CD14-positive monocyte (primary cell): Measurements from ENCODE around the gene GUCY2F. TPM values are rescaled to one million over a fixed set of nuclear protein-coding genes. Genes with fewer than 3 reads are reported as not detected.

Experiments
- DNase-seq, 3 donors: peaks; one replicate each; pipeline ENCODE4 v3.0.0-alpha.2; 2011 to 2022
- H2AFZ ChIP-seq: 2 replicates; pipeline ENCODE4 v1.6.0; 2012; ENCODE audit warnings: mild to moderate bottlenecking, low read depth, low read length, inconsistent platforms; ENCODE audit not compliant: insufficient read depth, poor library complexity, severe bottlenecking
- H3K27ac ChIP-seq, 2 donors: 1 replicate in 1 of 2; 2 replicates in 1 of 2; pipeline ENCODE4 v1.5.1; 2012 to 2013; ENCODE audit warnings: low read length in 2 of 2, control low read depth in 1 of 2, inconsistent platforms in 1 of 2, low read depth in 1 of 2, mild to moderate bottlenecking in 1 of 2
- H3K27me3 ChIP-seq, 2 donors: one replicate each; pipeline versions ENCODE4 v1.6.0 to v1.6.1; 2011 to 2013; ENCODE audit warnings: low read length in 2 of 2; ENCODE audit not compliant: control insufficient read depth in 2 of 2, insufficient read depth in 2 of 2
- H3K36me3 ChIP-seq, 2 donors: replicated peaks in 1 of 2; 1 replicate in 1 of 2; 2 replicates in 1 of 2; pipeline versions ENCODE4 v1.5.1 to v1.6.1; 2012 to 2013; ENCODE audit warnings: low read length in 2 of 2, control low read depth in 1 of 2, inconsistent platforms in 1 of 2, mild to moderate bottlenecking in 1 of 2; ENCODE audit not compliant: insufficient read depth in 2 of 2, control insufficient read depth in 1 of 2
- H3K4me1 ChIP-seq, 2 donors: 1 replicate in 1 of 2; 2 replicates in 1 of 2; pipeline versions ENCODE4 v1.5.1 to v1.6.1; 2012 to 2013; ENCODE audit warnings: low read length in 2 of 2, control low read depth in 1 of 2, inconsistent platforms in 1 of 2, mild to moderate bottlenecking in 1 of 2, moderate library complexity in 1 of 2; ENCODE audit not compliant: insufficient read depth in 2 of 2, control insufficient read depth in 1 of 2
- H3K4me2 ChIP-seq: replicated peaks from 2 replicates; pipeline ENCODE3; 2012; ENCODE audit warnings: low read length, moderate library complexity, mild to moderate bottlenecking; ENCODE audit not compliant: poor library complexity, severe bottlenecking; ENCODE audit errors: extremely low read depth
- H3K4me3 ChIP-seq, 3 experiments: fragments of 200-600 bp in 1 of 3; sonication (generic) in 1 of 3; replicated peaks in 1 of 3; 1 replicate in 2 of 3; 2 replicates in 1 of 3; pipeline ENCODE4 v1.5.1; 2011 to 2013; ENCODE audit warnings: low read length in 3 of 3, mild to moderate bottlenecking in 3 of 3, control low read depth in 2 of 3, low read depth in 2 of 3, inconsistent platforms in 1 of 3, moderate library complexity in 1 of 3
- H3K79me2 ChIP-seq: 2 replicates; pipeline ENCODE4 v1.6.0; 2012; ENCODE audit warnings: mild to moderate bottlenecking, control low read depth, inconsistent platforms, low read length, moderate library complexity; ENCODE audit not compliant: insufficient read depth
- H3K9ac ChIP-seq: 2 replicates; pipeline ENCODE4 v1.6.0; 2017; ENCODE audit warnings: low read length, mild to moderate bottlenecking; ENCODE audit not compliant: insufficient read depth, poor library complexity, severe bottlenecking
- H3K9me3 ChIP-seq, 2 donors: replicated peaks in 1 of 2; 1 replicate in 1 of 2; 2 replicates in 1 of 2; pipeline versions ENCODE4 v1.5.1 to v1.6.1; 2012 to 2013; ENCODE audit warnings: low read length in 2 of 2, control low read depth in 1 of 2; ENCODE audit not compliant: control insufficient read depth in 1 of 2, insufficient read depth in 1 of 2
- H4K20me1 ChIP-seq: 2 replicates; pipeline ENCODE4 v1.6.0; 2012; ENCODE audit warnings: mild to moderate bottlenecking, low read length, control low read depth, moderate library complexity; ENCODE audit not compliant: insufficient read depth
- H3K27ac Mint-ChIP-seq, 7 donors: one replicate each; pipeline ENCODE4 v1.8.0; 2020; ENCODE audit warnings: mild to moderate bottlenecking in 7 of 7, mixed read lengths in 7 of 7, moderate library complexity in 6 of 7, inconsistent platforms in 2 of 7
- H3K27me3 Mint-ChIP-seq, 3 donors: one replicate each; pipeline ENCODE4 v1.8.0; 2021 to 2022; ENCODE audit warnings: low read depth in 3 of 3, mild to moderate bottlenecking in 3 of 3, mixed read lengths in 3 of 3, moderate library complexity in 3 of 3, inconsistent platforms in 1 of 3
- H3K36me3 Mint-ChIP-seq, 2 donors: one replicate each; pipeline ENCODE4 v1.8.0; 2020; ENCODE audit warnings: mixed read lengths in 2 of 2, inconsistent platforms in 1 of 2, mild to moderate bottlenecking in 1 of 2
- H3K4me1 Mint-ChIP-seq: one replicate; pipeline ENCODE4 v1.8.0; 2020; ENCODE audit warnings: mild to moderate bottlenecking, mixed read lengths
- H3K4me3 Mint-ChIP-seq, 2 donors: one replicate each; pipeline ENCODE4 v1.8.0; 2020; ENCODE audit warnings: mild to moderate bottlenecking in 2 of 2, mixed read lengths in 2 of 2, moderate library complexity in 1 of 2
- H3K9me3 Mint-ChIP-seq, 7 donors: one replicate each; pipeline ENCODE4 v1.8.0; 2020 to 2022; ENCODE audit warnings: mixed read lengths in 7 of 7, mild to moderate bottlenecking in 6 of 7, moderate library complexity in 6 of 7, inconsistent platforms in 2 of 7
- CTCF ChIP-seq: fragments of 200-600 bp; IDR thresholded peaks from one replicate; pipeline ENCODE4 v1.8.0; 2022; ENCODE audit warnings: antibody characterized with exemption, mild to moderate bottlenecking
- WGBS: methylation state at CpG from one replicate; pipeline ENCODE4 v1.1.5; 2013; ENCODE audit warnings: missing lambda C conversion rate; ENCODE audit not compliant: insufficient coverage; 5-methylcytosine and 5-hydroxymethylcytosine counted together
- intact Hi-C, 2 donors: fragments of 100-400 bp; cut with micrococcal nuclease; formaldehyde crosslinking; loops; one replicate each; pipeline versions ENCODE4 v1.15.0 to v1.15.1; 2023
- polyA plus RNA-seq, 3 donors: library from polyadenylated mRNA; depleted of rRNA in 1 of 3; unstranded in 2 of 3; stranded (reverse) in 1 of 3; fragments of 300-500 nt in 2 of 3; fragments of >200 nt in 1 of 3; fragmentation: Illumina TruSeq in 2 of 3; gene quantifications; 1 replicate in 2 of 3; 2 replicates in 1 of 3; pipeline ENCODE4 v1.2.3, GENCODE V29; 2012 to 2021

Gene GUCY2F
- polyA plus RNA-seq, 3 donors = not detected

- Histone ChIP-seq H3K9me3 (no peaks in the 10 kb centered on the region), H3K4me3 (no peak overlapping the region), H4K20me1 (no peaks in the 10 kb centered on the region), H3K9ac (no peak overlapping the region), H3K36me3 (no peaks in the 10 kb centered on the region), H3K79me2 (no peaks in the 10 kb centered on the region), H2AFZ (no peak overlapping the region), H3K4me2 (no peak overlapping the region), H3K4me1 (peaks cover 0 to 2% of the 10 kb centered on the region in 2 donors), H3K27ac (no peak overlapping the region), H3K27me3 (peaks cover 0 to 9% of the 10 kb centered on the region in 2 donors)
- peak in 1 of 3 donors; percentile 6 for DNase-seq
- Mint-ChIP-seq H3K4me3 (no peak overlapping the region), H3K4me1 (peaks cover 7% of the 10 kb centered on the region), H3K9me3 (peaks cover 0 to 2% (median 0%) of the 10 kb centered on the region in 7 donors), H3K27me3 (peaks cover 2 to 9% (median 5%) of the 10 kb centered on the region in 3 donors), H3K27ac (no peak overlapping the region), H3K36me3 (no peaks in the 10 kb centered on the region)
- no CpG with 5 or more reads among the region's 1 CpG for WGBS
- no peak for TF ChIP-seq CTCF
- intact Hi-C loops = no loop called here
These were observed 88.0 kb downstream of the GUCY2F start for GRCh38 chrX:109393859-109394258.

- H3K4me3 ChIP-seq = no peak overlapping the region
- H3K4me2 ChIP-seq = no peak overlapping the region
- WGBS = no CpG with 5 or more reads among the region's 5 CpGs
- no peak overlapping the region for H2AFZ ChIP-seq
- TF ChIP-seq CTCF = no peak
- Mint-ChIP-seq H3K4me1 (peaks cover 7% of the 10 kb centered on the region), H3K36me3 (no peaks in the 10 kb centered on the region), H3K4me3 (no peak overlapping the region), H3K27me3 (peaks cover 2 to 6% (median 5%) of the 10 kb centered on the region in 3 donors), H3K27ac (no peak overlapping the region), H3K9me3 (peaks cover 0 to 2% (median 0%) of the 10 kb centered on the region in 7 donors)
- peaks cover 0 to 9% of the 10 kb centered on the region in 2 donors for H3K27me3 ChIP-seq
- DNase-seq = no peak
- peaks cover 0 to 2% of the 10 kb centered on the region in 2 donors for H3K4me1 ChIP-seq
- no peak overlapping the region for H3K9ac ChIP-seq
- H3K27ac ChIP-seq = no peak overlapping the region
- H3K36me3 ChIP-seq = no peaks in the 10 kb centered on the region
- intact Hi-C loops = no loop called here
- no peaks in the 10 kb centered on the region for H3K79me2 ChIP-seq
- H4K20me1 ChIP-seq = no peaks in the 10 kb centered on the region
- no peaks in the 10 kb centered on the region for H3K9me3 ChIP-seq
These were observed 89.0 kb downstream of the GUCY2F start for GRCh38 chrX:109392895-109393294.
